Aorta (tissue), 5 donors: ENCODE data around the gene SRMS. TPM values are rescaled to one million over a fixed set of nuclear protein-coding genes. Genes with fewer than 3 reads are reported as not detected.
A peak's percentile ranks its signal among the peaks of the same experiment; 100 is the strongest.

Experiments used
- ATAC-seq: fragments of 200-7000 bp; cut with Tn5 transposase; one replicate; pipeline ENCODE4 v1.9.1; 2022; ENCODE audit warnings: moderate library complexity; ENCODE audit not compliant: low FRiP score
- DNase-seq, 2 donors: peaks; one replicate each; pipeline ENCODE4 v3.0.0-alpha.2; 2020
- H3K27ac ChIP-seq, 2 donors: one replicate each; pipeline ENCODE4 v1.5.1; 2013; ENCODE audit warnings: low read length in 2 of 2, mild to moderate bottlenecking in 2 of 2, moderate library complexity in 2 of 2, control low read depth in 1 of 2, inconsistent platforms in 1 of 2, low read depth in 1 of 2
- H3K27me3 ChIP-seq, 2 donors: one replicate each; pipeline ENCODE4 v1.6.1; 2013; ENCODE audit warnings: control low read depth in 1 of 2, low read length in 1 of 2, mild to moderate bottlenecking in 1 of 2, moderate library complexity in 1 of 2; ENCODE audit not compliant: insufficient read depth in 2 of 2, control insufficient read depth in 1 of 2
- H3K36me3 ChIP-seq, 2 donors: one replicate each; pipeline ENCODE4 v1.6.1; 2013; ENCODE audit warnings: control low read depth in 1 of 2, low read length in 1 of 2, mild to moderate bottlenecking in 1 of 2; ENCODE audit not compliant: insufficient read depth in 2 of 2, control insufficient read depth in 1 of 2
- H3K4me1 ChIP-seq, 2 donors: one replicate each; pipeline ENCODE4 v1.6.1; 2013; ENCODE audit warnings: low read length in 2 of 2, control low read depth in 1 of 2, mild to moderate bottlenecking in 1 of 2, moderate library complexity in 1 of 2; ENCODE audit not compliant: insufficient read depth in 2 of 2, control insufficient read depth in 1 of 2
- H3K4me3 ChIP-seq, 2 donors: one replicate each; pipeline ENCODE4 v1.5.1; 2013; ENCODE audit warnings: low read length in 2 of 2, control low read depth in 1 of 2, mild to moderate bottlenecking in 1 of 2
- H3K9me3 ChIP-seq: one replicate; pipeline ENCODE4 v1.6.1; 2013; ENCODE audit warnings: mild to moderate bottlenecking, low read length; ENCODE audit not compliant: control insufficient read depth
- WGBS, 2 donors: extraction: QIAGEN DNeasy Blood & Tissue Kit; methylation state at CpG; one replicate each; pipeline ENCODE4 v1.1.7; 2013; 5-methylcytosine and 5-hydroxymethylcytosine counted together
- intact Hi-C, 2 donors: fragments of 100-400 bp; cut with DNase I; formaldehyde crosslinking; loops; one replicate each; pipeline versions ENCODE4 v1.14.2 to v1.15.0; 2022
- polyA plus RNA-seq, 2 donors: library from polyadenylated mRNA; stranded (reverse); fragments of 200-250 nt; gene quantifications; one replicate each; pipeline ENCODE4 v1.2.3, GENCODE V29; 2013
- total RNA-seq, 2 donors: library from RNA; stranded (reverse); fragmentation: NEBNext Ultra II Directional; extraction: Animal tissue kit (Norgen Biotek cat#: 25700); gene quantifications; one replicate each; pipeline ENCODE4 v1.2.1, GENCODE V29; 2021
- donor health status: healthy with polysubstance abuse.
- donor health status: Bipolar disorder and iron deficiency.
- donor health status: DM: no; HTN: no; CAD: no.
- donor health status: DM: no; HTN: no; CAD: no.
- donor health status: DM: yes; HTN: yes; CAD: no.

SRMS gene
- total and polyA plus RNA-seq, 4 donors: not detected

DNA sequence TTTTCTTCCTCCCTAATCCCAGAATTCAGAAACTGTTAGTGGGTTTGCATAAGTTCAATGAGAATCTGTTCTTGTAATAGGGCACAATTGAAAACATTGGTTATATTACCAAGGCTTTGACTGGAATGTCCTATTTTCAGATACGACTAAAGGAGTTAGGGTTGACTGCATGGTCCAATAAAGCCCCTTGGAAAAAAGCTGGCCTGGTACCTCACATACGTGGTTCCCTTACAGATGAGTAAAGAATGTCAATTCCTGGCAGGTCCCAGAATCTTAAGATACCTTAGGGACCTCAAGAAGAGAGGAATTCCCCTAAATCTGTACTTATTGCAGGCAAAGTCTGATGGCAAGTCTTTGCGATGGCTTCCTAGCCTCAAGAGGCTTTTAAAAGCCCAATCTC lies 22.4 kb downstream of the SRMS start:
- DNase-seq (no peak), ATAC-seq (no peak)
- intact Hi-C loops: no loop called here
- H3K27ac ChIP-seq: no peak overlapping the region
- H3K9me3 ChIP-seq: no peaks in the 10 kb centered on the region
- no peaks in the 10 kb centered on the region for H3K36me3 ChIP-seq
- WGBS, 2 donors: 52 to 53% methylated on average over 3 of the region's 3 CpGs
- H3K4me3 ChIP-seq: no peak overlapping the region
- H3K27me3 ChIP-seq: no peaks in the 10 kb centered on the region
- H3K4me1 ChIP-seq: no peaks in the 10 kb centered on the region

- peak in 1 of 2 donors; percentile 74 for DNase-seq
- ATAC-seq: no peak
- WGBS, 2 donors: 98 to 99% methylated on average over 10 to 11 of the region's 11 CpGs
- no peaks in the 10 kb centered on the region for H3K27me3 ChIP-seq
- H3K27ac ChIP-seq: no peak overlapping the region
- intact Hi-C loops: no loop called here
- no peaks in the 10 kb centered on the region for H3K9me3 ChIP-seq
- H3K4me3 ChIP-seq: no peak overlapping the region
- H3K36me3 ChIP-seq: no peaks in the 10 kb centered on the region
- no peaks in the 10 kb centered on the region for H3K4me1 ChIP-seq
Observed at GRCh38 chr20:63522981-63523611, 24.5 kb downstream of the SRMS start.

GRCh38 chr20:63522091-63522868 lies 25.3 kb downstream of the SRMS start:
- H3K27me3 ChIP-seq: no peaks in the 10 kb centered on the region
- no peaks in the 10 kb centered on the region for H3K36me3 ChIP-seq
- 61 to 67% methylated on average over 13 of the region's 13 CpGs for WGBS, 2 donors
- H3K9me3 ChIP-seq: no peaks in the 10 kb centered on the region
- H3K4me1 ChIP-seq: no peaks in the 10 kb centered on the region
- ATAC-seq (no peak), DNase-seq (peak in 1 of 2 donors; percentile 57)
- H3K4me3 ChIP-seq: no peak overlapping the region
- intact Hi-C loops: no loop called here
- no peak overlapping the region for H3K27ac ChIP-seq

- WGBS, 2 donors: 12 to 14% methylated on average over 18 to 23 of the region's 23 CpGs
- DNase-seq: peak in 1 of 2 donors; percentile 70
- no peak overlapping the region for H3K27ac ChIP-seq
Observed at GRCh38 chr20:63521602-63522001, 25.9 kb downstream of the SRMS start.

GRCh38 chr20:63520934-63521601 lies 26.5 kb downstream of the SRMS start:
- no peaks in the 10 kb centered on the region for H3K9me3 ChIP-seq
- no peaks in the 10 kb centered on the region for H3K4me1 ChIP-seq
- intact Hi-C loops: no loop called here
- WGBS, 2 donors: 0% methylated on average over 42 to 68 of the region's 68 CpGs
- H3K27ac ChIP-seq: no peak overlapping the region
- ATAC-seq (peak; percentile 83), DNase-seq (peak; percentile 86 to 89)
- peak overlapping the region; percentile 71 to 80 for H3K4me3 ChIP-seq
- H3K36me3 ChIP-seq: no peaks in the 10 kb centered on the region
- H3K27me3 ChIP-seq: no peaks in the 10 kb centered on the region

More at GRCh38 chr20:63521602-63522001, 25.9 kb downstream of the SRMS start:
- H3K4me3 ChIP-seq: peak overlapping the region; percentile 71 to 80
- H3K4me1 ChIP-seq: no peaks in the 10 kb centered on the region
- intact Hi-C loops: no loop called here
- no peak for ATAC-seq
- no peaks in the 10 kb centered on the region for H3K9me3 ChIP-seq
- no peaks in the 10 kb centered on the region for H3K36me3 ChIP-seq
- H3K27me3 ChIP-seq: no peaks in the 10 kb centered on the region

DNA sequence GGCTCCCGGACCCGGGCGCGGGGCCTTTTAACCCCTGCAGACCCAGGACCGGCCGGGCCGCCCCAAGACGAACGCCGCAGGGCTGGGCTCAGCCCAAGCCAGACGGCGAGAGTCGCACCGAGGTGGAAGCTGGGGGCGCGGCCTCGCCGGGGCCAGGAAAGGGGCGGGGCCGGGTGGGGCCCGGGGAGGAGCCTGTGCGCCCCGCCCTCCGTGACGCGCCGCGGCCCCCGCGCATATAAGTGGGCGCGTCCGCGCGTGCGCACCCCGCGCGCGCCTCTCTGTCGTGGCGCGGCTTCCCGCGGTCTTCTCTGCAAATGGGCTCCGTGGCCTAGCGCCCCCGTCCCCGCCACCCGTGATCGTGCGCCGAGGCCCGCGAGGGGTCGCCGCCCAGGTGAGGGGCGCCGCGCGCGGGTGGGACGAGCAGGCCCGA lies 27.0 kb downstream of the SRMS start, which contains the start of gene PPDPF:
TSS of gene PPDPF (plus strand) at position 262 of the 430 bp plus-strand sequence. CDS start 544 bp downstream, outside the sequence.
- DNase-seq: peak; percentile 87 to 94
- intact Hi-C loops: no loop called here
- WGBS, 2 donors: 0 to 1% methylated on average over 55 to 64 of the region's 64 CpGs

DNA sequence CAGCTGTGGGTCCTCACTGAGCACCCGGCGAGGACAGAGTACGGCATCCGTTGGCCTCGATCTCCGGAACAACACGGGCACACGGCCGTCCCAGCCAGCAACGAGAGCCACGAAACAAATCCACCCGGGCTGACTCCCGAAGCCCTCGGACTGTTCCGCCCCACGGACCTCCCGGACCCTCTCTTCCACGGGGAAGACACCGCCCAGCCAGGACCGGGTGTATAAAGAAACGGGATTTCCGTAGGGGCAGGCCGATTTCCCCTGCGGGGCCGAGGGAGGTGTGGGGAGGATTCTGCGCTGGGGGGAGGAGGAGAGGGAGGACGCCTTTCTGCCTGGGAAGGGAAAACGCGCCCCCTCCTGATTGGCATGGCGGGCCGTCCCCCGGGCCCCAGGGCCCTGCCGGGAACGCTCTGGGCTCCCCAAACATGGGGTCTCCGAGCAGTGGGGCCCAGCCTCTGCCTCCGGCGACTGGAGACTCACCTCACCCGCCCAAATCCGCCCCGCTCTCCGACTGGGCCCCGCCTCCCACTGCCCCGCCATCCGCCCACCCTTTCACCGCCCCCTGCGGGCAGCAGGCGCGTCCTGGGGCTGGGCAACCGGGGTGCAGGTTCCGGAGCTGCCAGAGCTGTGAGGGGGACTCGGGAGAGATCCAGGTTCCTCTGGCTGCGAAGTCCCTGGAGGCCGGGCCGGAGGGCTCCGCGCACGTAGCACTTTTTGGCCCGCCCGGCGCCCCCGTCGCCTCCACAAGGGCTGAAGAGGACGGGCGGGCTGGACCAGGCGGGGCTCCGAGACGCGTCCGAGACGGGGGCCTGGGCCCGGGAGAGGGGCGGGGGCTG lies 27.7 kb downstream of the SRMS start:
- intact Hi-C loops: no loop called here
- Histone ChIP-seq H3K27ac (peak overlapping the region in 1 of 2 donors; percentile 20), H3K4me3 (peak overlapping the region; percentile 78 to 80), H3K36me3 (no peaks in the 10 kb centered on the region), H3K4me1 (no peaks in the 10 kb centered on the region), H3K27me3 (no peaks in the 10 kb centered on the region), H3K9me3 (no peaks in the 10 kb centered on the region)
- ATAC-seq: peak; percentile 79
- peak; percentile 78 to 89 for DNase-seq
- WGBS, 2 donors: 1 to 2% methylated on average over 63 to 72 of the region's 72 CpGs

More for the DNA sequence above, 27.0 kb downstream of the SRMS start, which contains the start of gene PPDPF:
- Histone ChIP-seq H3K27ac (peak within 1 kb of the TSS in 1 of 2 donors; percentile 55), H3K36me3 (no peaks in the 10 kb centered on the region), H3K4me3 (peak within 1 kb of the TSS; percentile 78 to 80), H3K4me1 (no peaks in the 10 kb centered on the region), H3K9me3 (no peaks in the 10 kb centered on the region), H3K27me3 (no peaks in the 10 kb centered on the region)
- peak; percentile 91 for ATAC-seq
